HG03103 (cell line): ENCODE measurements around the gene CREBL2.

Experiments used
- ATAC-seq: cut with Tn5 transposase; IDR thresholded peaks from one replicate; pipeline ENCODE4 v1.9.1; 2021; ENCODE audit warnings: low read depth; ENCODE audit not compliant: unreplicated experiment

The CREBL2 gene

DNA sequence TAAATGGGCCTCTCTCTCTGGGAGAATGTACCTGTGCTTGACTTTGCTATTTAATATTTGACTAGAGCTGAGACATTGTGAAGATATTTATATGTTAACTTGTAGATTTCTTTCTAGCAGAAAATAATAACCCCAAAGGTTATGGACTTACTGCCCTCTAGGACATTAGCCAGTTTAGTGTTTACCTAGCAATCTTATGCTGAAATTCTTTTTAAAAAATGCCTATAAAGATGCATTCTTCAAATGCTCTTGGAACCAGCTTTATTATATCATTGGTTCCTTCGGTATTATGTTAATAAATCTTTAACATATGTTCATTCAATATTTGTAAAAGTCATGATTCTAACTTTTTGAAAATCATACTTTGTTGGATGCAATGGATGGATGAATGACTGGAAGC, 56.3 kb downstream of the CREBL2 start:
- no peak for ATAC-seq

DNA sequence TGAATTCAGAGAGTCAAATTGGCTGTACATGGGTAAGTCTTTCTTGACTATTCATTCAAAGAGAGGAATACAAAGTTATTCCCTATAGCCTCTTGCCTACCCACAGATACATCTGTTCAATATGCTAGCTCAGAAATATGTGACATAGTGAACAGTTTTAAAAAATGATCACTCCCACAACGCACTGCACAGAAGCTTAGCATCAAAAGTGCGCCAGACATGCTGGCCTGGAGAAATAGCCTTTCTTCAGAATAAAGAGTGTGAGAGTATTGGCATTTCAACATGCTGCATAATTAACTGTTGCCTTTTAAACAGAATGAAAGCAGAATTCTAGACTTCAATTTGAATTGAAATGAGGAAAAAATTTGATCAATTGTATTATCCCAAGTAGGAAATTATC, 57.3 kb downstream of the CREBL2 start:
- no peak for ATAC-seq

DNA sequence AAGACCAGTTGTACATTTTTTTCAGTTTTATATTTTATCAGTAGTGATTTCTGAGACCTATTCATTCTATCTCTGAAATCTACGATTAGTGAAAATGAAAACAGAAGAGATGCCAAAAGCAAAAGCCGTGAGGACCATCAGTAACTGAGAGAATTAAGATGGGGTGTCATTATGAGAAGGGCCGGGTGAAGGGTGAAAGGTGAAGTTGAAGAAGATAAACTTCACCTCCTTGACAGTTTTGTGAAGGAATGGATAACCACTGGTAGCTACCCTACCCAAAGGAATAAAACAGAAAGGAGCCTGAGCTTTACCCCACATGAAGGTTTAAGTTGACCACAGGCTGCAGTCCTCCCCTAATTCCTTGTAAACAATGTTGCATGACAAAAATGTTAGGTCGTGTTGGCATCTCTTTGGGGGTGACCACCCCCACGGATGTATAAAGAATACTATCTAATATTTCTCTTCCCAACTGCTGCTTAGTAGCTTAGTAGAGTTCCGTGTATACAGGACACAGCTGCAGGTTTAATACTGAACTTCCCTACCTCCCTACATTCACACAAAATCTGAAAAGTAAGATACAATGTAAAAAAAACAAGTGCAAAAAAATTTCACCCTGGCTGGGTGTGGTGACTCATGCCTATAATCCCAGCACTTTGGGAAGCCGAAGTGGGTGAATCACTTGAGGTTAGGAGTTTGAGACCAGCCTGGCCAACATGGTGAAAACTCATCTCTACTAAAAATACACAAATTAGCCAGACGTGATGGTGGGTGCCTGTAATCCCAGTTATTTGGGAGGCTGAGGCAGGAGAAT, 60.4 kb downstream of the CREBL2 start:
- no peak for ATAC-seq

DNA sequence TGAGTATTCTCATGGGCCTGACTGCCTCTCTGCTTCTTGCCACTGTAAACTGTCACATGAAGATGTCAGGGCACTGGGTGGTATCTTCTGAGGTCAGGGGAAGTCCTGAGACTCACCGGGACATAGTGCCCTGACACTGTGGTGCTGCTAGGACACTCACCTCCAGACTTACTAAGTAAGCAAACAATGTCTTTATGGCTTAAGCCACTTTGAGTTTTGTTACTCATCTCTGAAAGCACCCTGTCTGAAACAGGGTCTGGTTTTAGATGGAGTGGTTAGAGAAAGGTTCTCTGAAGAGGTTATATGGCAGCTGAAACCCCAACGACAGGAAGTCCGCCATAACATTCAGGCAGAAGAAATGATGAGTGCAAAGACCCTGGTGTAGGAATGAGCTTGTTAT, 61.6 kb downstream of the CREBL2 start:
- ATAC-seq: no peak

DNA sequence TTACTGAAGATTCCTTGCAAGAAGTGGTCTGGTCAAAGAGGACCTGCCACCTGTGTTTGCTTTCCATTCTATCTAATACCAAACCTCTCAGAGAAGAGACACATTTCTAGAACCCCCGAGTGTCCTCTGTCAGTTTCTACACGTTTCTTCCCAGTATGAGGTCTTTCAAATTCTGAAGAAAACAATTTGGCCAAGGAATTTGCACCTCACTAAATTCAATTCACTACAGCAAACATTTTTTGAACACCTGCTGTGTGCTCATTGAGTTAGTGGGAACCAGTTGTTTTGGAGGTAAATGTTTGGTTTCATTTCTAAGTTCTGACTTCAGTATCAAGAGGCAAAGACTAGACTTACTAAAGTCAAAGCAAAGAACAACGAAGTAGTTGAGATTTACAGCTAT, 64.9 kb downstream of the CREBL2 start:
- no peak for ATAC-seq

DNA sequence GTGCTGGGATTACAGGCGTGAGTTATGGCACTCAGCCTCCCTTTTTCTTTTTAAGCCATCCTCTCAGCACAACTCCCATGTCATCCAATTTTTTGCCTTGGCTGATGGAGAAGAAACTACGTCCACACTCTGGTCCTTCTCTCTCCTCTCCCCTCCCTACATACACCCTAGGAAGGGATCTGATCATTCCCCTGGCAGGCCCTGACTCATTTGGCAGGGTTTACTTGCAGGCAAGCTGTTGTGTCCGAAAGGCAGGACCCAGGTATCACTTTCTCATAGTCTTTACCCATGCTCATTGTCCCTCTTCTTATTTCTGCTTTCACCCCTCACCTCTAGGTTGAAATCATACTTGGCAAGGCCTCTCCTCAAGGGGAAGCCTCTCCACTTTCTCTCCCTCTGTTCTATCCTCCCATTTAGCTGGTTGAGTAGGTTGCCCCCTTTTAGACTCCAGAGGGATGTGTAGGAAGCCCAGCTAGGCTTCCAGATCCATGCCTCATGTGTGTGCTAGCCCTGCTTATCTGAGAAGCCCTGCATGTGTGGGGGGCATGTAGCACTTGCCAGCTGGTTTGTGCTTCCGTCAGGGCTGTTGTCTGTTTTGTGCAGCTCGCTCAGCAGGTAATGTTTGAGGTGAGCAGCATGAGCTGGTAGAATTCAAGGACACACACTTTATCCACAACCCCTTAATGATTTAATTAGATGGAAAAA, 69.5 kb downstream of the CREBL2 start:
- ATAC-seq: no peak

DNA sequence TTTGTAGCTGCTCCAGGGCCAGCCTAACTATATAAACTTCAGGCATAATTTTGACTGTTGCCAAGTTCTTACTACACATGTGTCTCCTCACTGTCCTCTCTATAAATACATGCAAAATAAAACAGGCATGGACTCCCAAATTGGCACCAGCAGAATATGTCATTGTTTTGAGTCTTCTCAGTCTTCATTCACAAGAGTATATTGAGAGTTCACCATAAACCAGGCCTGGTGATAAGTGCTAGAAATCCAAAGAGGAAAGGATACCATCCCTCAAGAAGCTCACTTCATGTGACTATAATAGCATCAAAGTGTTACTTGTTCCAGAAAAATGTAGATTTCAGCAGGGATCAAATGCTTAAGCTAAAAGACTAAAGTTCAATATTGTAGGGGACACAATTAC, 70.6 kb downstream of the CREBL2 start:
- ATAC-seq: no peak

DNA sequence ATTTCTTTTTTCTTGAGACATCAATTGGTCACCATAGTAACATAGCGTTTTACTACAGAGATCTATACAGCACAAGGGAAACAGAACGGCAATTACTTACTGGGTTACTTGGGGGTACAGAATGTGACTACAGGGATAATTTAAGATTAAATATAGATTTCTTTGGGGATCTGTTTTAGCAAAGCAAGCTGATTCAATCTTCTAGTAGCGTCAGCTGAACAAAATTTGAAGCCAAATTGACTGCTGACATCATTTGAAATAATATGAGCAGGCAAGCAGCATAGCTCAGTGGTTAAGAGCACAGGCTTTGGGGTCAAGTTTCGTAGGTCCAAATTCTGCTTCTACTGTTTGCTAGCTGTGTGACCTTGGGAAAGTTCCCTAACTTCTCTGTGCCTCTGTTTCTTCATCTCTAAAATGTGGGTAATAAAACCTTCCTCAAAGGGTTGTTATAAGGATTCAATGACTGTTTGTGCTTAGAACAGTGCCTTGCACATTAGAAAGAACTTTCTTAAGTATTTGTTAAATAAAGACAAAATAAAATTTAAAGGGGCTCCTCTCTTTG, 71.5 kb downstream of the CREBL2 start:
- no peak for ATAC-seq

DNA sequence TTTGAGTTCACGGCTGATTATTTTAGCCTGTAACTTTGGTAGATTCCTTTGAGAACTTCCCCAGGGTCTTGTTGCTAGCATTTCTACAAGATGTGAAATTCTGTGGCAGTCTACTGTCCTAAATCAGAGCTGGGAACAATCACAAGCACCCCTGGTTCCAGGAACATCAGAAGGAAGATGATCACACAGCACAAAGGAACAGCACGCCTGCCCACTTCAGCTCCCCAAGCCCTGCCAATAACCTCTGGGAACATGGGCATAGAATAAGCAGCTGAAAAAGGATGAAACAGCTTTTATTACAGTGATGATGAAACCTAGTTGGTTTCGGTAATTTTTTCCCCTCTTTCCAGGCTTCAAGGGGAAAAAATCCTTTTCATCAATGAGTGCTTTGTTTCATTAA, 72.0 kb downstream of the CREBL2 start:
- ATAC-seq: no peak

DNA sequence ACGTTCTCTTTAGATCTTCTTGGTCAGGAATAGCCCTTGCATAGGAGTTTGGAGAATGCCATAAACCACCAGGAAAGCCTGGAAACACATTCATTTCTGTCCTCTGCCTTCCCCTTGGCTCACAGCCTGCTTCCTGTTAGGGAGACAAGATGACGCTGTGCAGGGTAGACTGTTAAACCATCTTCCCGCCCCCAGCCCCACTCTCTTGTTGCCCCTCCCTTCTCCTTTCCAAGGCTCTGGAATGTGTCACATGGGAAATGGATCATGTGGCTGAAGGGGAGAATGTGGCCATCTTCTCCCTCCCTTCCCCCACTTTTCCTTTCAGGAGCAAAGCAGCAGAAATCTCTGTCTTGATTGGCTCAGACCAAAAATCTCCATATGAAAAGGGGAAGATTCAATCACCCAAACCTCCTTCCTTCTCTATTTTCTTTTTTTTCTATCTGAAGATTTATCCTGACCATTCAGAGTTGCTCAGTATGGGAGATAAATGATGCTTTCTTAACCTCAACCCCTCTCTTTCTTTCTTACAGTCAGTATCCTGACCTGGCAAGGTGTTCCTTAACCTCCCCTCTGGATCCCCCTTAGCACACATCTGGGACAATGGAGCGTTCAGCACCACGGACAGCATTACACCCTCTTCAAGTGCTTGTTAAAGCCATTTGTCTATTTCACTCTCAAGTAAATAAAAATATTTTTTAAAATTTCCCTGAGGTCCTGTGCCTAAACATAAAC, 72.9 kb downstream of the CREBL2 start:
- no peak for ATAC-seq

DNA sequence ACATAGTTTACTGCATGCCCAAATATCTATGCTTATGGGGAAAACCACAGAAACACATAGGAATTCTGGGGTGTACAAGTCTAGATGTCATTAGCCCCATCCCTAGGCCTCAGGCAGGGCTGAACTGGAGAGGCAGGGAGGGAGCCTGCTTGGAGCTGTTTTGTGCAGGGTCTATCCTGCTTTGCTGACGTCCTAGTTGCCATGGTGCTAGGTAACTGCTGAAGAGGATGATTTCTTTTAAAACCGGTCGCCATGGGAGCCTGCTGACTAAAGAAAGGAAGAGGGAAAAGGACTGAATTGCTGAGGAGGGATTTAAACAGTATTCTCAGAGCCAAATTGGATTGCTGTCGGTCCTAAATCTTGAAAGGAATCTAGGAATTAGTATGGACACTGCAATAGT, 73.6 kb downstream of the CREBL2 start:
- no peak for ATAC-seq

DNA sequence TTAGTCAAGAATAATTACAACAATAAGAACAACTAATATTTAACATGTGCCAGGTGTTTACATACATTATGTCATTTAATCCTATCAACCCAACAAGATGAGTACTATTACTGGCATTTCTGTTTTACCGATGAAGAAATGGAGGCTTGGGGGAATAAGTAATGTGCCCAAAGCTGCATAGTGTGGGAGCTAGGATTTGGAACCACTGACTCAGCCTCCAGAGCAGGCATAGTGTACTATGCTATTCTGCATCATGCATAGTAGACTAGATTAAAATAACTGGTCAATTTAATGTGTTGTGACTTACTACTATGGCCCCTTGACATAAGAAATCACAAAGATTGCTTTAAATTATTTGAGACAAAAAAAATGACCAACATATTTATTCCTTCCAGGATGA, 74.8 kb downstream of the CREBL2 start:
- ATAC-seq: no peak

DNA sequence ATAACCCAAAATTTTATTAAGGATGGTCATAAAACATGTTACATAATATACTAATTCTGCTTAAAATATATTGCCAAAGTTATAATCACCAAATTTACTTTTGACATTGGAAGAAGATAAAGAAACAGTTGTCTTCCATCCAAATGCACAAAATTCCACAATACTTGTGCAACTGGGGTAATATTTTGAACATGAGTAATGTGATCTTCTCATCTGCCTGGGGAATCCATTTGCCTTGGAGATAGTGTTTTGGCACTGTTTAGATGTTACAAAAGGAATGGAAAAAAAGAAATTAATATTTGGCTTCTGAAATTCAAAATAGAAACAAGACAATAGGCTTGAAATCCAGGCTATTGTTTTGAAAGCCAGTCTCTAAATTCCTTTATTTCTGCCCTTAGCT, 75.2 kb downstream of the CREBL2 start:
- ATAC-seq: no peak

DNA sequence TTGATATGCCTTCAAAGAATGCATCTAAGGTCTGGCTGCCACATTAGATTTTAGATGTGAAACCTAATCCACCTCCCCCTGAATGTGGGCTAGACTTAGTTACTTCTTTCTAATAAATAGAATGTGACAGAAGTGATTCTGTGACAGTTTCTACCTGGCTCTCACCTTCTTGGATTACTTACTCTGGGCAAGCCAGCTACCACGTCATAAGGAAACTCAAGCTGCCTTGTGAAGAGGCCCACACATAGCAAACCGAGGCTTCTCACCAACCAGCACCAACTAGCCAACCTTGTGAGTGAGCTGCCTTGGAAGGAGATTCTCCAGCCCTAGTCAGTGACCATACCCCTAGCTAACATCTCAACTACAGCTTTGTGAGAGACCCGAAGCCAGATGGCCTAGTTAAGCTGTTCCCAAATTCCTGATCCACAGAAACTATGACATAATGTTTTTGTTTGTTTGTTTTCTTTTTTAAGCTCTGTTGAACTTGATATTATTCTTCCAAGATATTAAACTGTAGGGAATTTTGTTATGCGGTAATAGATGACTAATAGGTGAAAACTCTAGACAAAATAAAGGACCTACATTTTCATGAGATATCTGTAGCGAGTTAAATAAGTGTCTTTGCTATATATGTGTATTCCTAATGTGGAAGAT, 78.1 kb downstream of the CREBL2 start:
- no peak for ATAC-seq

DNA sequence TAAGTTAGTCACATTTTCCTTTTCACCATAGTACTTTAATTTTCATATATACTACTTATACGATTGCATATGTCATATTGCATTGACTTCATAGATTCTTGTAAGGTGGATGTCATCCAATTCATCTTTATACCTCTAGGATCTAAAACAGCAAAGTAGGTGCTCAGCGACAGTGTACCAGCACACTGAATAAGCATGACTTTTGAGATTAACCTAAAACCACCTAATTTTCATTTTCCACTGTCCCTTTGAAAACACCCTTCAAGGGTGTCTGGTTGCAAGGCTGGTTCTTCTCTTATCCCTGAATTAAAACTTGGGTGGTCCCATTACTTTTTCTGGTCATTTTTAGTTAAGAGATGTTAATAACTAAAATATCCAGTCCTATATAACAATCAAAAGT, 79.9 kb downstream of the CREBL2 start:
- no peak for ATAC-seq

DNA sequence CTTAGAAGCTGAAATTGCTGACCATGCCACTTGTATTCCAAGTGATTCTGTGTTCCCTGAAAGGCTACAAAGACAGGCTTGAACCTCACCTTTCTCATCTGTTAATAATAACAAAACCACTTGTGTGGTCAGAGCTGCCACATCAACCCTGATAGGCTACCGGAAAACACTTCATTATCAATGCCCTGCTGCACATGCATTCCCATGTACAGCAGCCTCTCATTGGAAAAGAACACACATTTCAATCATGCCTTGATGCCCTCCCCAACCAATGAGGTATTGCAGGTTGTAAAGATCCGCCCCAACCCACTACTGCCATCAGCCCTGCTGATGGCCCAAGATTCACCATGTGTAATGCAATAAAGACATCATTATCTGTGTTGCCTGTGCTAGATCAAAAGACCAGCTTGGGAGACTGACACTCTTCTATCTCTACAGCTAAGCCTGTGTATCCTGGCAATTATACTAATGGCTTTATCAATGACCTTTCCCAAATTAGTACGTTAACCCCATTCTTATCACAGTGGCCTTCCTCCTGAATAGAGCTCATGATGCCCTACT, 81.5 kb downstream of the CREBL2 start:
- no peak for ATAC-seq
